Measurements from ENCODE around the gene LYPD6B.

- TF ChIP-seq, protein P1, sequence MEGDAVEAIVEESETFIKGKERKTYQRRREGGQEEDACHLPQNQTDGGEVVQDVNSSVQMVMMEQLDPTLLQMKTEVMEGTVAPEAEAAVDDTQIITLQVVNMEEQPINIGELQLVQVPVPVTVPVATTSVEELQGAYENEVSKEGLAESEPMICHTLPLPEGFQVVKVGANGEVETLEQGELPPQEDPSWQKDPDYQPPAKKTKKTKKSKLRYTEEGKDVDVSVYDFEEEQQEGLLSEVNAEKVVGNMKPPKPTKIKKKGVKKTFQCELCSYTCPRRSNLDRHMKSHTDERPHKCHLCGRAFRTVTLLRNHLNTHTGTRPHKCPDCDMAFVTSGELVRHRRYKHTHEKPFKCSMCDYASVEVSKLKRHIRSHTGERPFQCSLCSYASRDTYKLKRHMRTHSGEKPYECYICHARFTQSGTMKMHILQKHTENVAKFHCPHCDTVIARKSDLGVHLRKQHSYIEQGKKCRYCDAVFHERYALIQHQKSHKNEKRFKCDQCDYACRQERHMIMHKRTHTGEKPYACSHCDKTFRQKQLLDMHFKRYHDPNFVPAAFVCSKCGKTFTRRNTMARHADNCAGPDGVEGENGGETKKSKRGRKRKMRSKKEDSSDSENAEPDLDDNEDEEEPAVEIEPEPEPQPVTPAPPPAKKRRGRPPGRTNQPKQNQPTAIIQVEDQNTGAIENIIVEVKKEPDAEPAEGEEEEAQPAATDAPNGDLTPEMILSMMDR (IDR thresholded peaks at IDR 0.05) = no peak
- TF ChIP-seq POLR2A (IDR thresholded peaks at IDR 0.05) = no peak
Observed at GRCh38 chr2:149261692-149262091, 223.2 kb downstream of the LYPD6B start.
